CD4-positive, alpha-beta T cell treated with Interferon gamma for 1 hour (primary cell): ENCODE measurements around the gene COX7A1.
"Not testable (repeated sequence)": the region's sequence is repeated elsewhere in the genome, so short reads cannot be mapped to it uniquely, and the experiment has no call there.

ENCODE experiments used
- DNase-seq: peaks from one replicate; pipeline ENCODE4 v3.0.0-alpha.2; 2020

The COX7A1 gene

GRCh38 chr19:36152352-36153091, at the start of gene COX7A1:
COX7A1 (minus strand) TSS chr19:36152447; CDS start chr19:36152407, 40 bp downstream.
- DNase-seq: no peak

- DNase-seq: no peak
Measured at GRCh38 chr19:36201684-36202083, 49.4 kb upstream of the COX7A1 start.

DNA sequence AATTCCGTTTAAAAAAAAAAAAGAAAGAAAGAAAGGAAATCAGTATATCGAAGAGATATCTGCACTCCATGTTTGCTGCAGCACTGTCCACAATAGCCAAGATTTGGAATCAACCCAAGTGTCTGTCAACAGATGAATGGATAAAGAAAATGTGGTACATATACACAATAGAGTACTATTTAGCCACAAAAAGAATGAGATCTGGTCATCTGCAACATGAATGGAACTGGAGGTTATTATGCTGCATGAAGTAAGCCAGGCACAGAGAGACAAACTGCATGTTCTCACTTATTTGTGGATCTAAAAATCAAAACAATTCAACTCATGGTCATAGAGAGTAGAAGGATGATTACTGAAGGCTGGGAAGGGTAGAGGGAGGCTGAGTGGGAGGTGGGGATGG, 45.9 kb upstream of the COX7A1 start:
- no peak for DNase-seq

DNA sequence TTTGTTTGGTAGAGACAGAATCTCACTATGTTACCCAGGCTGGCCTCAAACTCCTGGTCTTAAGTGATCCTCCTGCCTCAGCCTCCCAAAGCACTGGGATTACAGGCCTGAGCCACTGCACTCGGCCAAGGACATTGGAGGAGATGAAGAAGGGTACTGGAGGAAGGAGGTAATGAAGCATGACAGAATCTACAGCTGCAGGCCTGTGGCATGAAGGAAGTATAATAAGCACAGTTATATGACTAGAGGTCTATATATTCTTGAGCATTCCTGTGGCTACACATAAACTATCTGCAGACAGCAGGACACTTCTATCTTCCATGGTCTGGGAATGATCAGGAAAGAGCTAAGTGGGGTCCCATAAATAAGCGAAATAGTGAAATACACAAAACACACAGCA, 44.0 kb upstream of the COX7A1 start:
- DNase-seq: no peak

GRCh38 chr19:36186722-36187121, 34.5 kb upstream of the COX7A1 start:
- DNase-seq: not testable (repeated sequence)

GRCh38 chr19:36183245-36183628, 31.0 kb upstream of the COX7A1 start:
- no peak for DNase-seq

- DNase-seq: no peak
Measured at GRCh38 chr19:36182612-36183244, 30.5 kb upstream of the COX7A1 start.

DNA sequence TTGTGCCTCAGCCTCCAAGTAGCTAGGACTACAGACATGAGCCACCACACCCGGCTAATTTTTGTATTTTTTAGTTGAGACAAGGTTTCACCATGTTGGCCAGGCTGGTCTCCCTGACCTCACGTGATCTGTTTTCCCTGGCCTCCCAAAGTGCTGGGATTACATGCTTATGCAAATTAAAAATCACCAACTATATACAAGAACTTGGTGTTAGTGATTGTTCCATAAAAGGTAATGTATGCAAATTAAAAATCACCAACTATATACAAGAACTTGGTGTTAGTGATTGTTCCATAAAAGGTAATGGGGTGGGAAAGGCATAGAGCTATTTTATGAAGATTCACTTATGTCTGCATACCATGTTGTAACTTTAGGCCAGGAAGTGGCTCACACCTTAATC, 26.8 kb upstream of the COX7A1 start:
- not testable (repeated sequence) for DNase-seq

DNA sequence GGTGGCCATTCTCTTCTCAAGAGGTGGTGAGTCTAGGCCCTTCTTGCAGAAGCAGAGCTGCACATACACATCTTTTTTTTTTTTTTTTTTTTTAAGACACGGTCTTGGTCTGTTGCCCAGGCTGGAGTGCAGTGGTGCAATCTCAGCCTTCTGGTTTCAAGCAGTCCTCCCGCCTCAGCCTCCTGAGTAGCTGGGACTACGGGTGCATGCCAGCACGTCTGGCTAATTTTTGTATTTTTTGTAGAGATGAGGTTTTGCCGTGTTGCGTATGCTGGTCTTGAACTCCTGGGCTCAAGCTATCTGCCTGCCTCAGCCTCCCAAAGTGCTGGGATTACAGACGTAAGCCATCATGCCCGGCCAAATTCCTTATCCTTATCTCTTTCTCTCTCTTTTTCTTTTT, 21.6 kb upstream of the COX7A1 start:
- DNase-seq: not testable (repeated sequence)

GRCh38 chr19:36172852-36173251, 20.6 kb upstream of the COX7A1 start:
- no peak for DNase-seq

GRCh38 chr19:36169084-36169760, 17.0 kb upstream of the COX7A1 start:
- DNase-seq: no peak

DNA sequence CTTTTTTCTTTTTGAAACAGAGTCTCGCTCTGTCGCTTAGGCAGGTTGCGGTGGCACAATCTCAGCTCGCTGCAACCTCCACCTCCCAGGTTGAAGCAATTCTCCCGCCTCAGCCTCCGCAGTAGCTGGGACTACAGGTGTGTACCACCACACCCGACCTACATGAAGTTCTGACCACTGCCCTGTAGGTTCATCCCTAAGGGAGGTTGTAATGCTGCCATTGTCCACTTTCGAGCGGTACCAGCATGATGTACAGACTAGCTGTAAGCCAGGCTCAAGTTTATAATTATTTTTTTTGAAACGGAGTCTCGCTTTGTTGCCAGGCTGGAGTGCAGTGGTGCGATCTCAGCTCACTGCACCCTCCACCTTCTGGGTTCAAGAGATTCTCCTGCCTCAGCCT, 11.6 kb upstream of the COX7A1 start:
- DNase-seq: no peak

DNA sequence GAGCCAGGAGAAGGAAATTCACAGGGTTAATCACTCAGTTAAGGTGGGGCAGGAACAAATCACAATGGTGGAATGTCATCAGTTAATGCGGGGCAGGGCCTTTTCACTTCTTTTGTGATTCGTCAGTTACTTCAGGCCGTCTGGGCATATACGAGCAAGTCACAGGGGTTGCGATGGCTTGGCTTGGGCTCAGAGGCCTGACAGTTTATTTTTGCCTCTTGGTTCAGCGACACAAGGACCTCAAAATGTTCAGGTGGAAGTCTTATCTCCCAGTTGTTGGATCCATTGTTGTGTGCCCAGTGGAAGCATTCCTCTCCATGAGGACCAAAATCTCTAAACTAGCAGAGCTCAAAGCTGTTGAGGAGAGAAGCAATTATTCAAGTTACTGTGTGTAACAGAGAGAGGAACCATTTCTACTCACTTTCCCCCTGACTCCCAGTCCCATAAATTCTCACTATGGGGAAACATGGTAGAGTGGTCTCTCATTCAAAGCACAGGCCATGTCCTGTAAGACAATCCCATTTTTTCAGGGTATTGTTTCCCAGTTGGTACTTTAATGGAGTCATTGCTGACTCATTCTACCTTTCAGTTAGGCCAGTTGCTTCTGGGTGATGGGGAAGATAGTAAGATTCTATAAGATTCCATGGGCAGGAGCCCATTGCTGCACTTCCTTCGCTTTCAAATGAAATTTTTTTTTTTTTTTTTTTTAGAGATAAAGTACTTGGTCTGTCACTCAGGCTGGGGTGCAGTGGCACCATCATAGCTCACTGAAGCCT, 8.8 kb upstream of the COX7A1 start:
- no peak for DNase-seq

- no peak for DNase-seq
Measured at GRCh38 chr19:36153126-36153525, 879 bp upstream of the COX7A1 start.

- DNase-seq: no peak
Measured at GRCh38 chr19:36152019-36152351, 262 bp downstream of the COX7A1 start.

DNA sequence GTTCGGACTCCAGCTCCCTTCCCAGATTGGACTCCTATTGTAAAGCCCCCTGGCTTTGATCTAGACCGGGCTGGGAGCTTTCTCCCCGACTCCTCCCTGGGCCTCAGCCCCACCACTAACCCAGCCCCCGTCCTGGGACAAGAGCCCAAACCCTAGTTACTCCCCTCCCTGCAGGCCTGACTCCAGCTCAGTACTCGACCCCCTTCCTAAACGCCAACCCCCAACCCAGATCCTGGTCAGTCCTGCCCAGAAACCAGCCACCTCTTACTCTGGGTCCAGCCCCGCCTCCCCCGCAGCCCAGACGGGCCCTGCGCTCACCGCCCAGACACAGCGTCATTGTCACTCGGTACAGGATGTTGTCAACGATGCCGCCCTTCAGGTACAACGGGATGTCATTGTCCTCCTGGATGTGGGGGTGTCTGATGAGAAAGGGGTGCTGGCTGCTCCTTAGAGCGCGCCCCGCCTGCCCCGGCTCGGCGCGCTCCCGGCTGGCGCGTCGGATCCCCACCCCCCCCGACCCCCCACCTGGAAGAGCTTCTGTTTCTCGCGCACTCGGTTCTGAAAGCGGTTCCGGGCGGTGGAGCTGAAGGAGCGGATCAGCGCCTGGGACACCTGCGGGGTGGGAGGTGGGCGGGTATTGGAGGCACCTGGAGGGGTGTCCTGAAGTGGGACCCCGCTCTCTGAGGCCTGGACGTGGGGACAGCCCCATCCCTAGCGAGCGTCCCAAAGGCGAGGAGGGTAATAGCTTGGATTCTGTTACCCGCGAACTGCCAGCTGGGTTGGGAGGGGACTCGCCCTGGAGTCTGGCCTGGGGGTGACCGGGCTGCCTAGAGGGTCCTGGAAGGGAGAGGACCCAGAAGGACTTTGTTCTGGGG, 866 bp downstream of the COX7A1 start:
- DNase-seq: no peak

GRCh38 chr19:36150586-36150985, 1.7 kb downstream of the COX7A1 start:
- no peak for DNase-seq

GRCh38 chr19:36149673-36150406, 2.4 kb downstream of the COX7A1 start:
- no peak for DNase-seq

- no peak for DNase-seq
Measured at GRCh38 chr19:36144624-36145023, 7.6 kb downstream of the COX7A1 start.

GRCh38 chr19:36142496-36142895, 9.8 kb downstream of the COX7A1 start:
- DNase-seq: no peak

GRCh38 chr19:36142046-36142445, 10.2 kb downstream of the COX7A1 start:
- DNase-seq: no peak
